Measurements from ENCODE around the gene AKAP10. TPM values are rescaled to one million over a fixed set of nuclear protein-coding genes. Genes with fewer than 3 reads are reported as not detected.

AKAP10 gene
- total and polyA plus RNA-seq, 12 donors: 3.7 to 17.0 (median 13.8) TPM

DNA sequence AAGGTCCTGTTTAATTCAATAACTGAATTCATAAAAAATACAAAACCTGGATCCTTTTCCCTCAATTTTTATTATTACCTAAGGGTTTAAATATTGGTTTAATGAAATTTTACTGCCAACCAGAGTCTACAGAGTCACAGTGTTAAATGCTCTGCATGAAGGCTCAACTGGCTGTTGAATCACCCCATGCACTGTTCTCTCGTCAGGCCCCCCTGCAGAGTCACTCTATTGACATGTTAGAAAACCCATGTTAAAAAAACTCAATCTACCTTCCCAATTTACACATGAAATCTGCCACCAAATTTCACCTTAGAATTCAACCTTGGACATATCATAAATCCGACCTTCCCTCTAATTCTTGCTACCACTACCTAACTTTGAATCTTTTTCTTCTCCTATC lies 66.6 kb downstream of the AKAP10 start:
- Histone ChIP-seq H3K4me1 (peaks cover 0 to 5% (median 0%) of the 10 kb centered on the region in 9 donors), H3K4me3 (no peak overlapping the region), H3K36me3 (peaks cover 0 to 100% (median 50%) of the 10 kb centered on the region in 9 donors), H3K27me3 (no peaks in the 10 kb centered on the region), H3K27ac (no peak overlapping the region), H3K9me3 (no peaks in the 10 kb centered on the region)
- ATAC-seq (no peak), DNase-seq (no peak)
- TF ChIP-seq, protein P1, sequence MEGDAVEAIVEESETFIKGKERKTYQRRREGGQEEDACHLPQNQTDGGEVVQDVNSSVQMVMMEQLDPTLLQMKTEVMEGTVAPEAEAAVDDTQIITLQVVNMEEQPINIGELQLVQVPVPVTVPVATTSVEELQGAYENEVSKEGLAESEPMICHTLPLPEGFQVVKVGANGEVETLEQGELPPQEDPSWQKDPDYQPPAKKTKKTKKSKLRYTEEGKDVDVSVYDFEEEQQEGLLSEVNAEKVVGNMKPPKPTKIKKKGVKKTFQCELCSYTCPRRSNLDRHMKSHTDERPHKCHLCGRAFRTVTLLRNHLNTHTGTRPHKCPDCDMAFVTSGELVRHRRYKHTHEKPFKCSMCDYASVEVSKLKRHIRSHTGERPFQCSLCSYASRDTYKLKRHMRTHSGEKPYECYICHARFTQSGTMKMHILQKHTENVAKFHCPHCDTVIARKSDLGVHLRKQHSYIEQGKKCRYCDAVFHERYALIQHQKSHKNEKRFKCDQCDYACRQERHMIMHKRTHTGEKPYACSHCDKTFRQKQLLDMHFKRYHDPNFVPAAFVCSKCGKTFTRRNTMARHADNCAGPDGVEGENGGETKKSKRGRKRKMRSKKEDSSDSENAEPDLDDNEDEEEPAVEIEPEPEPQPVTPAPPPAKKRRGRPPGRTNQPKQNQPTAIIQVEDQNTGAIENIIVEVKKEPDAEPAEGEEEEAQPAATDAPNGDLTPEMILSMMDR (IDR thresholded peaks at IDR 0.05): no peak
- intact Hi-C loops (cut with DNase I): no loop called here
- WGBS, 2 donors: 93 to 96% methylated on average over 2 of the region's 2 CpGs

DNA sequence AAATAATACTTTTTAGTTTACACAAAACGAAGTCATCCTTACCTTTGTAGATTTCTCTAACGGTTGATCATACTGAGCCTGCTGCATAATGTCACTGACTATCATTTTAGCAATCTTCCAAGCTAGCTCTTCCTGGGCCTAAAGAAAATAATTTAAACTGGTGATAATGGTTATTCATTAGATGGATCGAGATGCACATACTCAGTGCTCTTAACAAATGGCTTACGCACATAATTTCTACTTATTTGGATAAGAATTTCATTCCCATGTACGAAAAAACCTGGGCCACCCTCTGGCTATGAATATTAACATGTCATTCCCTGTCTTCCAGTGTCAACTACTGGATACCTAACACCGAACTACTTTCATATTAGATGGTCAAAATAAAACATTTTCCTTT lies 68.5 kb downstream of the AKAP10 start:
- ATAC-seq (no peak), DNase-seq (no peak)
- H3K27ac ChIP-seq: no peak overlapping the region
- H3K9me3 ChIP-seq: no peaks in the 10 kb centered on the region
- intact Hi-C loops (cut with DNase I): no loop called here
- 94 to 98% methylated on average over 6 of the region's 6 CpGs for WGBS, 2 donors
- H3K4me1 ChIP-seq: peaks cover 0 to 19% (median 0%) of the 10 kb centered on the region in 9 donors
- TF ChIP-seq, protein P1 (IDR thresholded peaks at IDR 0.05): no peak
- no peaks in the 10 kb centered on the region for H3K27me3 ChIP-seq
- no peak overlapping the region for H3K4me3 ChIP-seq
- H3K36me3 ChIP-seq: peaks cover 0 to 100% (median 59%) of the 10 kb centered on the region in 9 donors

DNA sequence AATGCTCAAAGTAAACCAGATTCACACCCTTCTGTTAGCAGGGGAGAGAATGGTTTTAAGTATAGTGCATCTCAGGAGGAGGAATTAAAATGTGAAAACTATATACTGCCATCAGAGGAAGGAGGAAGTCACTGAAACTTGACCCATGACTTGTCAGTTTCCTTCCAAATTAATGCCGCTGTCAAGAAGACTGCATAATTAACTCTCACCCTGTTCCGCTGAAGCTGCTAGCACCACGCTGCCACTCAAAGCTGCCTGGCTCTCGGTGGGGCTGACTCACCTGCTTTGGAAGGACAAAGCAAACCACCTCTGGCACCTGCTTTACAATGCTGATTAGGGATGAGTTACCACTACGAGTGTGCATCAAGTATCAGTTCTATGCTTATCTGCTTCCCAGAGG lies 72.1 kb downstream of the AKAP10 start:
- Histone ChIP-seq H3K27ac (peak overlapping the region in 1 of 10 donors; percentile 36), H3K27me3 (no peaks in the 10 kb centered on the region), H3K4me1 (peaks cover 0 to 22% (median 0%) of the 10 kb centered on the region in 9 donors), H3K36me3 (peaks cover 0 to 100% (median 67%) of the 10 kb centered on the region in 9 donors), H3K9me3 (no peaks in the 10 kb centered on the region), H3K4me3 (no peak overlapping the region)
- DNase-seq (no peak), ATAC-seq (peak in 1 of 8 donors; percentile 29)
- 65 to 81% methylated on average over 5 of the region's 5 CpGs for WGBS, 2 donors
- TF ChIP-seq, protein P1 (IDR thresholded peaks at IDR 0.05): no peak
- intact Hi-C loops (cut with DNase I): no loop called here

DNA sequence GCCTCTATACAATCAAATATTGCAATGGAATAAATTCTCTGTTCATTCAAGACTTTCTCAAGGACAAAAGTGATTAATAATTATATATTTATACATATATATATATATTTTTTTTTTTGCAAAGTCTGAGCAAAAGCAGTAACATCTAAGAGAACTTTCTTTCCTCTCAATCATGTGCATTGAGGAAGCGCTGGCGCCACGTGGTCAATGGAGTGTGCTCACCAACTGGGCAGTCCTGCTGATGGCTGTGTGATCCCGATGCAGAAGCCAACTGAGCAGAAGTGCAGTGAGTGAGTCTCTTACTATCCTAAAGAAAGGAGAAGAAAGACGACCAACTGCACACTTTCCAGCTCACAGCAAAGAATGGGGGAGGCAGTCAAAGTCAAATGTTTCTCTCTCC lies 72.7 kb downstream of the AKAP10 start:
- 87 to 91% methylated on average over 5 of the region's 5 CpGs for WGBS, 2 donors
- H3K36me3 ChIP-seq: peaks cover 0 to 100% (median 67%) of the 10 kb centered on the region in 9 donors
- peak in 1 of 2 donors; percentile 37 for DNase-seq
- ATAC-seq: peak in 3 of 8 donors; percentile 47 to 71 (median 52)
- peaks cover 0 to 22% (median 0%) of the 10 kb centered on the region in 9 donors for H3K4me1 ChIP-seq
- no peaks in the 10 kb centered on the region for H3K9me3 ChIP-seq
- TF ChIP-seq, protein P1 (IDR thresholded peaks at IDR 0.05): no peak
- no peak overlapping the region for H3K4me3 ChIP-seq
- no peaks in the 10 kb centered on the region for H3K27me3 ChIP-seq
- intact Hi-C loops (cut with DNase I): no loop called here
- H3K27ac ChIP-seq: peak overlapping the region in 1 of 10 donors; percentile 36
